Smooth muscle cell (in vitro differentiated cells): Measurements from ENCODE around the gene ITGB4. TPM values are rescaled to one million over a fixed set of nuclear protein-coding genes. Genes with fewer than 3 reads are reported as not detected.

ENCODE experiments used
- DNase-seq: peaks from one replicate; lab custom pipeline; 2025; ENCODE audit not compliant: unreplicated experiment; lab: John Stamatoyannopoulos, UW
- H2AFZ ChIP-seq: fragments of 200-600 bp; sonication (generic); 2 replicates; pipeline ENCODE4 v1.6.0; 2016; ENCODE audit warnings: antibody characterized with exemption, low read depth, mild to moderate bottlenecking
- H3F3A ChIP-seq: fragments of 200-600 bp; sonication (generic); 2 replicates; pipeline ENCODE4 v1.6.0; 2017; ENCODE audit warnings: antibody characterized with exemption, low read depth
- H3K27ac ChIP-seq: fragments of 200-600 bp; sonication (generic); 2 replicates; pipeline ENCODE4 v1.5.1; 2016; ENCODE audit warnings: low read depth, mild to moderate bottlenecking
- H3K27me3 ChIP-seq: fragments of 200-600 bp; sonication (generic); 2 replicates; pipeline ENCODE4 v1.6.1; 2016; ENCODE audit warnings: low read depth, mild to moderate bottlenecking
- H3K36me3 ChIP-seq: fragments of 200-600 bp; sonication (generic); 2 replicates; pipeline ENCODE4 v1.5.1; 2016; ENCODE audit warnings: low read depth
- H3K4me1 ChIP-seq: fragments of 200-600 bp; sonication (generic); 2 replicates; pipeline ENCODE4 v1.5.1; 2016; ENCODE audit warnings: low read depth
- H3K4me2 ChIP-seq: fragments of 200-600 bp; sonication (generic); 2 replicates; pipeline ENCODE4 v1.6.0; 2016; ENCODE audit warnings: mild to moderate bottlenecking
- H3K4me3 ChIP-seq: fragments of 200-600 bp; sonication (generic); 2 replicates; pipeline ENCODE4 v1.5.1; 2016; ENCODE audit warnings: mild to moderate bottlenecking
- H3K79me2 ChIP-seq: fragments of 200-600 bp; sonication (generic); 2 replicates; pipeline ENCODE4 v1.6.0; 2016; ENCODE audit warnings: low read depth, mild to moderate bottlenecking
- H3K9ac ChIP-seq: fragments of 200-600 bp; sonication (generic); 2 replicates; pipeline ENCODE4 v1.6.0; 2016; ENCODE audit warnings: low read depth
- H3K9me3 ChIP-seq: fragments of 200-600 bp; sonication (generic); replicated peaks from 2 replicates; pipeline ENCODE4 v1.5.1; 2016; ENCODE audit warnings: low read depth
- H4K20me1 ChIP-seq: fragments of 200-600 bp; sonication (generic); 2 replicates; pipeline ENCODE4 v1.6.0; 2016; ENCODE audit warnings: low read depth
- CTCF ChIP-seq: fragments of 200-600 bp; sonication (generic); IDR thresholded peaks from 2 replicates; pipeline ENCODE4 v1.5.1; 2017; ENCODE audit warnings: borderline replicate concordance, mild to moderate bottlenecking, antibody characterized with exemption; ENCODE audit not compliant: insufficient read depth, poor library complexity, severe bottlenecking
- WGBS: methylation state at CpG from one replicate; pipeline ENCODE4 v1.1.7; 2016; ENCODE audit warnings: low lambda C conversion rate; 5-methylcytosine and 5-hydroxymethylcytosine counted together
- polyA plus RNA-seq: library from polyadenylated mRNA; unstranded; fragments of >200 nt; fragmentation: Nextera tagmentation; extraction: Ambion mirVana; gene quantifications from 2 replicates; pipeline ENCODE4 v1.2.1, GENCODE V29; 2016
- total RNA-seq: library from RNA; depleted of rRNA; stranded (reverse); fragments of >200 nt; gene quantifications from 2 replicates; pipeline ENCODE4 v1.2.3, GENCODE V29; 2014

ITGB4 gene
- total and polyA plus RNA-seq, 2 experiments from 2014 or later = 47.2 to 83.8 TPM

GRCh38 chr17:75739174-75739573 lies 17.9 kb downstream of the ITGB4 start:
- no peaks in the 10 kb centered on the region for H3K27me3 ChIP-seq
- H3K36me3 ChIP-seq = no peaks in the 10 kb centered on the region
- no peak for DNase-seq
- no peaks in the 10 kb centered on the region for H3K4me1 ChIP-seq
- no peak for TF ChIP-seq CTCF
- peaks cover 10% of the 10 kb centered on the region for H4K20me1 ChIP-seq
- no peak overlapping the region for H3K9ac ChIP-seq
- H3K27ac ChIP-seq = no peak overlapping the region
- no peak overlapping the region for H3K4me3 ChIP-seq
- no peaks in the 10 kb centered on the region for H3K9me3 ChIP-seq
- H2AFZ ChIP-seq = no peak overlapping the region
- H3K79me2 ChIP-seq = no peaks in the 10 kb centered on the region
- H3F3A ChIP-seq = no peaks in the 10 kb centered on the region
- no peak overlapping the region for H3K4me2 ChIP-seq
- WGBS = 93% methylated on average over 7 of the region's 7 CpGs

- DNase-seq = no peak
- Histone ChIP-seq H3K27me3 (no peaks in the 10 kb centered on the region), H3F3A (no peaks in the 10 kb centered on the region), H3K4me3 (no peak overlapping the region), H3K9me3 (no peaks in the 10 kb centered on the region), H3K36me3 (no peaks in the 10 kb centered on the region), H3K79me2 (no peaks in the 10 kb centered on the region), H2AFZ (no peak overlapping the region), H3K9ac (no peak overlapping the region), H3K4me2 (no peak overlapping the region), H3K27ac (no peak overlapping the region), H3K4me1 (no peaks in the 10 kb centered on the region), H4K20me1 (peaks cover 10% of the 10 kb centered on the region)
- TF ChIP-seq CTCF = no peak
- 93% methylated on average over 14 of the region's 14 CpGs for WGBS
Measured at GRCh38 chr17:75739801-75740200, 18.5 kb downstream of the ITGB4 start.

GRCh38 chr17:75740215-75740614 lies 19.0 kb downstream of the ITGB4 start:
- no peak overlapping the region for H2AFZ ChIP-seq
- no peak overlapping the region for H3K4me2 ChIP-seq
- peaks cover 10% of the 10 kb centered on the region for H4K20me1 ChIP-seq
- 95% methylated on average over 17 of the region's 17 CpGs for WGBS
- H3K27me3 ChIP-seq = no peaks in the 10 kb centered on the region
- no peaks in the 10 kb centered on the region for H3K4me1 ChIP-seq
- no peak overlapping the region for H3K4me3 ChIP-seq
- H3K9me3 ChIP-seq = no peaks in the 10 kb centered on the region
- no peak for DNase-seq
- H3K36me3 ChIP-seq = no peaks in the 10 kb centered on the region
- TF ChIP-seq CTCF = no peak
- no peaks in the 10 kb centered on the region for H3K79me2 ChIP-seq
- no peak overlapping the region for H3K27ac ChIP-seq
- no peak overlapping the region for H3K9ac ChIP-seq
- H3F3A ChIP-seq = no peaks in the 10 kb centered on the region

- Histone ChIP-seq H4K20me1 (peaks cover 10% of the 10 kb centered on the region), H3K9ac (no peak overlapping the region), H2AFZ (no peak overlapping the region), H3K9me3 (no peaks in the 10 kb centered on the region), H3K4me2 (no peak overlapping the region), H3K36me3 (no peaks in the 10 kb centered on the region), H3K4me3 (no peak overlapping the region), H3K27ac (no peak overlapping the region), H3K4me1 (no peaks in the 10 kb centered on the region), H3K27me3 (no peaks in the 10 kb centered on the region), H3F3A (no peaks in the 10 kb centered on the region), H3K79me2 (no peaks in the 10 kb centered on the region)
- DNase-seq = no peak
- WGBS = 83% methylated on average over 17 of the region's 17 CpGs
- no peak for TF ChIP-seq CTCF
Measured at GRCh38 chr17:75740631-75741077, 19.4 kb downstream of the ITGB4 start.
